HEK293 (cell line): ENCODE results near the gene RBM22.

Source experiments
- BCL11A ChIP-seq: fragments of 450-650 bp; formaldehyde crosslinking; IDR thresholded peaks from 2 replicates; pipeline ENCODE4 v1.5.1; 2016; ENCODE audit warnings: low read depth, missing biosample characterization, missing genetic modification characterization
- EGR2 ChIP-seq: fragments of 450-650 bp; formaldehyde crosslinking; IDR thresholded peaks from 2 replicates; pipeline ENCODE4 v1.5.1; 2016; ENCODE audit warnings: low read depth, missing biosample characterization, missing genetic modification characterization
- FEZF1 ChIP-seq: fragments of 450-650 bp; formaldehyde crosslinking; IDR thresholded peaks from 2 replicates; pipeline ENCODE4 v1.5.1; 2016; ENCODE audit warnings: missing biosample characterization, missing genetic modification characterization
- HOXC10 ChIP-seq: sonication (generic); formaldehyde crosslinking; IDR thresholded peaks from 2 replicates; pipeline ENCODE4 v1.8.1; 2023; ENCODE audit warnings: mild to moderate bottlenecking, missing genetic modification reagents
- IKZF3 ChIP-seq: fragments of 450-650 bp; IDR thresholded peaks from 2 replicates; pipeline ENCODE4 v1.5.0; 2018; ENCODE audit warnings: missing biosample characterization, mild to moderate bottlenecking, missing genetic modification characterization, moderate library complexity
- KLF17 ChIP-seq: fragments of 450-650 bp; formaldehyde crosslinking; IDR thresholded peaks from 2 replicates; pipeline ENCODE4 v1.5.1; 2016; ENCODE audit warnings: missing biosample characterization, missing genetic modification characterization
- KLF9 ChIP-seq: fragments of 450-650 bp; formaldehyde crosslinking; IDR thresholded peaks from 2 replicates; pipeline ENCODE4 v1.5.1; 2016; ENCODE audit warnings: missing biosample characterization, missing genetic modification characterization, low read depth
- SCRT1 ChIP-seq: fragments of 450-650 bp; formaldehyde crosslinking; IDR thresholded peaks from 2 replicates; pipeline ENCODE4 v1.5.1; 2016; ENCODE audit warnings: missing biosample characterization, missing genetic modification characterization, borderline replicate concordance
- TCF7L2 ChIP-seq: IDR thresholded peaks from 2 replicates; pipeline ENCODE4 v1.6.1; 2011; ENCODE audit warnings: low read depth, mild to moderate bottlenecking, inconsistent platforms, low read length, moderate library complexity, borderline replicate concordance
- TSHZ1 ChIP-seq: fragments of 450-650 bp; formaldehyde crosslinking; IDR thresholded peaks from 2 replicates; pipeline ENCODE4 v1.5.1; 2016; ENCODE audit warnings: missing biosample characterization, missing genetic modification characterization, borderline replicate concordance
- ZBTB17 ChIP-seq: fragments of 450-650 bp; formaldehyde crosslinking; IDR thresholded peaks from 2 replicates; pipeline ENCODE4 v1.5.1; 2016; ENCODE audit warnings: missing biosample characterization, missing genetic modification characterization
- ZBTB20 ChIP-seq: fragments of 450-650 bp; formaldehyde crosslinking; IDR thresholded peaks from 2 replicates; pipeline ENCODE4 v1.5.1; 2016; ENCODE audit warnings: missing biosample characterization, missing genetic modification characterization
- ZBTB21 ChIP-seq: fragments of 450-650 bp; formaldehyde crosslinking; IDR thresholded peaks from 2 replicates; pipeline ENCODE4 v1.5.1; 2017; ENCODE audit warnings: missing biosample characterization, missing genetic modification characterization
- ZBTB48 ChIP-seq: fragments of 450-650 bp; formaldehyde crosslinking; IDR thresholded peaks from 2 replicates; pipeline ENCODE4 v1.5.1; 2016; ENCODE audit warnings: missing biosample characterization, missing genetic modification characterization
- ZEB2 ChIP-seq: fragments of 450-650 bp; formaldehyde crosslinking; IDR thresholded peaks from 2 replicates; pipeline ENCODE4 v1.5.1; 2016; ENCODE audit warnings: missing biosample characterization, missing genetic modification characterization
- ZFP37 ChIP-seq: fragments of 450-650 bp; formaldehyde crosslinking; IDR thresholded peaks from 2 replicates; pipeline ENCODE4 v1.5.1; 2016; ENCODE audit warnings: missing biosample characterization, missing genetic modification characterization
- ZIC2 ChIP-seq: fragments of 450-650 bp; formaldehyde crosslinking; IDR thresholded peaks from 2 replicates; pipeline ENCODE4 v1.5.1; 2016; ENCODE audit warnings: missing biosample characterization, missing genetic modification characterization
- ZNF114 ChIP-seq: fragments of 450-650 bp; formaldehyde crosslinking; IDR thresholded peaks from 2 replicates; pipeline ENCODE4 v1.5.0; 2017; ENCODE audit warnings: missing biosample characterization, missing genetic modification characterization
- ZNF18 ChIP-seq: fragments of 450-650 bp; formaldehyde crosslinking; IDR thresholded peaks from 2 replicates; pipeline ENCODE4 v1.5.1; 2016; ENCODE audit warnings: missing biosample characterization, missing genetic modification characterization
- ZNF274 ChIP-seq, 2 experiments: fragments of 200-500 bp in 1 of 2; fragments of 450-650 bp in 1 of 2; sonication (Bioruptor generic) in 1 of 2; formaldehyde crosslinking in 1 of 2; IDR thresholded peaks; 2 replicates each; pipeline versions ENCODE4 v1.5.1 to v1.6.1; 2014 to 2016; ENCODE audit warnings: borderline replicate concordance in 1 of 2, inconsistent platforms in 1 of 2, low read length in 1 of 2, missing biosample characterization in 1 of 2, missing genetic modification characterization in 1 of 2
- ZNF292 ChIP-seq: fragments of 450-650 bp; formaldehyde crosslinking; IDR thresholded peaks from 2 replicates; pipeline ENCODE4 v1.5.1; 2016; ENCODE audit warnings: low read depth, missing biosample characterization, missing genetic modification characterization, borderline replicate concordance
- ZNF335 ChIP-seq: fragments of 450-650 bp; formaldehyde crosslinking; conservative IDR thresholded peaks from 2 replicates; pipeline ENCODE4 v1.5.1; 2016; ENCODE audit warnings: missing biosample characterization, missing genetic modification characterization
- ZNF350 ChIP-seq: fragments of 450-650 bp; formaldehyde crosslinking; IDR thresholded peaks from 2 replicates; pipeline ENCODE4 v1.5.0; 2017; ENCODE audit warnings: missing biosample characterization, mild to moderate bottlenecking, missing genetic modification characterization
- ZNF37A ChIP-seq: fragments of 450-650 bp; IDR thresholded peaks from 2 replicates; pipeline ENCODE4 v1.5.1; 2018; ENCODE audit warnings: missing biosample characterization, missing genetic modification characterization
- ZNF398 ChIP-seq: fragments of 450-650 bp; formaldehyde crosslinking; IDR thresholded peaks from 2 replicates; pipeline ENCODE4 v1.5.1; 2017; ENCODE audit warnings: missing biosample characterization, missing genetic modification characterization
- ZNF404 ChIP-seq: fragments of 450-650 bp; formaldehyde crosslinking; IDR thresholded peaks from 2 replicates; pipeline ENCODE4 v1.5.1; 2017; ENCODE audit warnings: missing biosample characterization, missing genetic modification characterization
- ZNF423 ChIP-seq: fragments of 450-650 bp; formaldehyde crosslinking; IDR thresholded peaks from 2 replicates; pipeline ENCODE4 v1.5.1; 2016; ENCODE audit warnings: missing biosample characterization, missing genetic modification characterization
- ZNF514 ChIP-seq: fragments of 450-650 bp; formaldehyde crosslinking; IDR thresholded peaks from 2 replicates; pipeline ENCODE4 v1.5.1; 2016; ENCODE audit warnings: missing biosample characterization, missing genetic modification characterization
- ZNF544 ChIP-seq: fragments of 450-650 bp; formaldehyde crosslinking; IDR thresholded peaks from 2 replicates; pipeline ENCODE4 v1.5.0; 2017; ENCODE audit warnings: missing biosample characterization, missing genetic modification characterization
- ZNF596 ChIP-seq: fragments of 450-650 bp; IDR thresholded peaks from 2 replicates; pipeline ENCODE4 v1.5.0; 2018; ENCODE audit warnings: missing biosample characterization, mild to moderate bottlenecking, missing genetic modification characterization, moderate library complexity
- ZNF624 ChIP-seq: fragments of 450-650 bp; formaldehyde crosslinking; IDR thresholded peaks from 2 replicates; pipeline ENCODE4 v1.5.1; 2017; ENCODE audit warnings: missing biosample characterization, missing genetic modification characterization
- ZNF629 ChIP-seq: fragments of 450-650 bp; formaldehyde crosslinking; IDR thresholded peaks from 2 replicates; pipeline ENCODE4 v1.5.1; 2017; ENCODE audit warnings: missing biosample characterization, missing genetic modification characterization

RBM22 gene

GRCh38 chr5:150645070-150645700, 55.7 kb downstream of the RBM22 start (continued):
- no peak for TF ChIP-seq ZNF544 (tag by site-specific recombination)
- TF ChIP-seq ZNF292 (tag by site-specific recombination) = no peak
- peak; percentile 39; the same call in 1 of the 2 replicates for TF ChIP-seq TSHZ1 (tag by site-specific recombination)
- TF ChIP-seq KLF9 (tag by site-specific recombination) = no peak
- peak; percentile 57; the same call in 1 of the 2 replicates for TF ChIP-seq FEZF1 (tag by site-specific recombination)
- no peak for TF ChIP-seq TCF7L2
- no peak for TF ChIP-seq ZNF404 (tag by site-specific recombination)
- TF ChIP-seq ZBTB17 = no peak
- peak; percentile 78 for TF ChIP-seq BCL11A
- TF ChIP-seq ZNF37A (tag by site-specific recombination) = no peak
- peak; percentile 83 for TF ChIP-seq ZNF423 (tag by site-specific recombination)
- TF ChIP-seq ZBTB20 (tag by site-specific recombination) = no peak
- no peak for TF ChIP-seq SCRT1
- TF ChIP-seq HOXC10 (CRISPR knock-in tag) = no peak
- no peak for TF ChIP-seq ZNF274 (IDR thresholded peaks at IDR 0.05; ENCODE audit: low read length)
- no peak for TF ChIP-seq ZNF274 (tag by site-specific recombination; IDR thresholded peaks at IDR 0.05; ENCODE audit: borderline replicate concordance)
- peak; percentile 95 for TF ChIP-seq KLF17
- no peak for TF ChIP-seq ZNF596 (tag by site-specific recombination)
- 0 out of 2 replicates have a peak, but pooled peaks have one; percentile 36 for TF ChIP-seq ZEB2 (tag by site-specific recombination)
- TF ChIP-seq ZNF398 (tag by site-specific recombination) = peak; percentile 73
- TF ChIP-seq ZNF350 (tag by site-specific recombination) = no peak
- TF ChIP-seq ZNF18 (tag by site-specific recombination) = no peak
- TF ChIP-seq ZNF514 = no peak
- TF ChIP-seq ZNF114 = no peak
- TF ChIP-seq ZBTB21 (tag by site-specific recombination) = no peak
- TF ChIP-seq ZIC2 (tag by site-specific recombination) = peak; percentile 81
- peak; percentile 64 for TF ChIP-seq ZNF629 (tag by site-specific recombination)
- TF ChIP-seq ZNF335 (tag by site-specific recombination) = no peak
- peak; percentile 16; the same call in 1 of the 2 replicates for TF ChIP-seq IKZF3 (tag by site-specific recombination)
- TF ChIP-seq ZFP37 (tag by site-specific recombination) = 0 out of 2 replicates have a peak, but pooled peaks have one; percentile 35
- TF ChIP-seq ZBTB48 (tag by site-specific recombination) = no peak; the same call in 1 of the 2 replicates
- TF ChIP-seq ZNF624 = no peak
- TF ChIP-seq EGR2 (tag by site-specific recombination) = peak; percentile 33; the same call in 1 of the 2 replicates
- TF ChIP-seq, all 188 proteins: peak for 24
